Ascending aorta (tissue), 2 donors: ENCODE measurements around the gene MAGI1. TPM values are rescaled to one million over a fixed set of nuclear protein-coding genes. Genes with fewer than 3 reads are reported as not detected.
A peak's percentile ranks its signal among the peaks of the same experiment; 100 is the strongest.

ENCODE experiments used
- DNase-seq, 2 donors: peaks; one replicate each; pipeline ENCODE4 v3.0.0-alpha.2; 2019; ENCODE audit warnings: low spot score in 2 of 2
- H3K27ac ChIP-seq, 2 donors: fragments of 200-600 bp; sonication (generic); one replicate each; pipeline ENCODE4 v1.5.1; 2016 to 2017; ENCODE audit warnings: mild to moderate bottlenecking in 1 of 2
- H3K27me3 ChIP-seq: fragments of 200-600 bp; sonication (generic); one replicate; pipeline ENCODE4 v1.5.1; 2017
- H3K36me3 ChIP-seq, 2 donors: fragments of 200-600 bp; sonication (generic); one replicate each; pipeline ENCODE4 v1.5.1; 2016
- H3K4me1 ChIP-seq, 2 donors: fragments of 200-600 bp; sonication (generic); one replicate each; pipeline ENCODE4 v1.5.1; 2016 to 2017; ENCODE audit warnings: mild to moderate bottlenecking in 1 of 2
- H3K4me3 ChIP-seq, 2 donors: fragments of 200-600 bp; sonication (generic); one replicate each; pipeline ENCODE4 v1.5.1; 2016 to 2017; ENCODE audit warnings: mild to moderate bottlenecking in 1 of 2
- H3K9me3 ChIP-seq, 2 donors: fragments of 200-600 bp; sonication (generic); one replicate each; pipeline ENCODE4 v1.5.1; 2016
- CTCF ChIP-seq, 3 experiments: fragments of 200-600 bp in 2 of 3; fragments of 450-650 bp in 1 of 3; sonication (generic) in 2 of 3; IDR thresholded peaks; one replicate each; pipeline ENCODE4 v1.5.1; 2016 to 2019; ENCODE audit warnings: antibody characterized with exemption in 3 of 3, mild to moderate bottlenecking in 1 of 3, moderate library complexity in 1 of 3
- intact Hi-C: fragments of 100-400 bp; cut with DNase I; formaldehyde crosslinking; loops from one replicate; pipeline ENCODE4 v1.15.1; 2023
- total RNA-seq: library from RNA; depleted of rRNA; stranded (reverse); fragments of >200 nt; gene quantifications from one replicate; pipeline ENCODE4 v1.1.0, GENCODE V29; 2016

The MAGI1 gene
- total RNA-seq, 1 donor from 2014 or later, result 28.4 TPM

- DNase-seq, result no peak
- H3K9me3 ChIP-seq, result no peaks in the 10 kb centered on the region
- peaks cover 0 to 9% of the 10 kb centered on the region in 2 donors for H3K4me1 ChIP-seq
- H3K27ac ChIP-seq, result no peak overlapping the region
- no peak overlapping the region for H3K4me3 ChIP-seq
- H3K36me3 ChIP-seq, result no peaks in the 10 kb centered on the region
- H3K27me3 ChIP-seq, result no peaks in the 10 kb centered on the region
- no peak for TF ChIP-seq CTCF (IDR thresholded peaks at IDR 0.05)
- intact Hi-C loops, result no loop called here
These were observed 39.1 kb downstream of the MAGI1 start for GRCh38 chr3:65999606-66000005.

- no peaks in the 10 kb centered on the region for H3K27me3 ChIP-seq
- no peak for DNase-seq
- peaks cover 0 to 9% of the 10 kb centered on the region in 2 donors for H3K4me1 ChIP-seq
- no peak overlapping the region for H3K4me3 ChIP-seq
- intact Hi-C loops, result no loop called here
- peak overlapping the region in 1 of 2 donors; percentile 12 for H3K27ac ChIP-seq
- H3K9me3 ChIP-seq, result no peaks in the 10 kb centered on the region
- TF ChIP-seq CTCF (IDR thresholded peaks at IDR 0.05), result no peak
- no peaks in the 10 kb centered on the region for H3K36me3 ChIP-seq
These were observed 42.1 kb downstream of the MAGI1 start for GRCh38 chr3:65996589-65996988.

GRCh38 chr3:65995515-65995914 is 43.2 kb downstream of the MAGI1 start:
- H3K4me3 ChIP-seq, result no peak overlapping the region

GRCh38 chr3:65995030-65995429 is 43.7 kb downstream of the MAGI1 start:
- intact Hi-C loops, result no loop called here
- Histone ChIP-seq H3K27ac (no peak overlapping the region), H3K27me3 (no peaks in the 10 kb centered on the region), H3K4me3 (no peak overlapping the region), H3K36me3 (no peaks in the 10 kb centered on the region), H3K4me1 (peaks cover 0 to 9% of the 10 kb centered on the region in 2 donors), H3K9me3 (no peaks in the 10 kb centered on the region)
- no peak for DNase-seq
- no peak for TF ChIP-seq CTCF (IDR thresholded peaks at IDR 0.05)

More at GRCh38 chr3:65995515-65995914, 43.2 kb downstream of the MAGI1 start:
- no peaks in the 10 kb centered on the region for H3K27me3 ChIP-seq
- peaks cover 0 to 9% of the 10 kb centered on the region in 2 donors for H3K4me1 ChIP-seq
- H3K36me3 ChIP-seq, result no peaks in the 10 kb centered on the region
- no peak for TF ChIP-seq CTCF (IDR thresholded peaks at IDR 0.05)
- H3K27ac ChIP-seq, result no peak overlapping the region
- no peaks in the 10 kb centered on the region for H3K9me3 ChIP-seq
- intact Hi-C loops, result no loop called here
- DNase-seq, result no peak

GRCh38 chr3:65993134-65993900 is 45.4 kb downstream of the MAGI1 start:
- no peaks in the 10 kb centered on the region for H3K36me3 ChIP-seq
- no peak overlapping the region for H3K27ac ChIP-seq
- intact Hi-C loops, result no loop called here
- H3K4me1 ChIP-seq, result peaks cover 0 to 9% of the 10 kb centered on the region in 2 donors
- DNase-seq, result no peak
- H3K27me3 ChIP-seq, result no peaks in the 10 kb centered on the region
- H3K4me3 ChIP-seq, result no peak overlapping the region
- no peaks in the 10 kb centered on the region for H3K9me3 ChIP-seq
- TF ChIP-seq CTCF (IDR thresholded peaks at IDR 0.05), result no peak
